PC-9 (cell line): ENCODE measurements around the gene PBX1.

Experiments
- EZH2 ChIP-seq: fragments of 200-600 bp; sonication (generic); IDR thresholded peaks from 2 replicates; pipeline ENCODE4 v1.8.0; 2017; ENCODE audit warnings: antibody characterized with exemption, low read depth
- TF ChIP-seq, protein P1 (sequence below): fragments of 200-600 bp; sonication (generic); conservative IDR thresholded peaks from 2 replicates; pipeline ENCODE4 v1.6.1; 2017; ENCODE audit warnings: mixed run types, antibody characterized with exemption, mild to moderate bottlenecking, moderate library complexity

GRCh38 chr1:164569241-164569640, 10.3 kb downstream of the PBX1 start:
- TF ChIP-seq, protein P1, sequence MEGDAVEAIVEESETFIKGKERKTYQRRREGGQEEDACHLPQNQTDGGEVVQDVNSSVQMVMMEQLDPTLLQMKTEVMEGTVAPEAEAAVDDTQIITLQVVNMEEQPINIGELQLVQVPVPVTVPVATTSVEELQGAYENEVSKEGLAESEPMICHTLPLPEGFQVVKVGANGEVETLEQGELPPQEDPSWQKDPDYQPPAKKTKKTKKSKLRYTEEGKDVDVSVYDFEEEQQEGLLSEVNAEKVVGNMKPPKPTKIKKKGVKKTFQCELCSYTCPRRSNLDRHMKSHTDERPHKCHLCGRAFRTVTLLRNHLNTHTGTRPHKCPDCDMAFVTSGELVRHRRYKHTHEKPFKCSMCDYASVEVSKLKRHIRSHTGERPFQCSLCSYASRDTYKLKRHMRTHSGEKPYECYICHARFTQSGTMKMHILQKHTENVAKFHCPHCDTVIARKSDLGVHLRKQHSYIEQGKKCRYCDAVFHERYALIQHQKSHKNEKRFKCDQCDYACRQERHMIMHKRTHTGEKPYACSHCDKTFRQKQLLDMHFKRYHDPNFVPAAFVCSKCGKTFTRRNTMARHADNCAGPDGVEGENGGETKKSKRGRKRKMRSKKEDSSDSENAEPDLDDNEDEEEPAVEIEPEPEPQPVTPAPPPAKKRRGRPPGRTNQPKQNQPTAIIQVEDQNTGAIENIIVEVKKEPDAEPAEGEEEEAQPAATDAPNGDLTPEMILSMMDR: no peak
- no peak for TF ChIP-seq EZH2
